VCaP (cell line): ENCODE data around the gene SPINK4.

Experiments used
- H3K27ac ChIP-seq: fragments of 450-650 bp; 2 replicates; pipeline ENCODE4 v1.5.1; 2017
- TF ChIP-seq, protein P1 (sequence below): fragments of 450-650 bp; conservative IDR thresholded peaks from 2 replicates; pipeline ENCODE4 v1.5.1; 2017; ENCODE audit warnings: mild to moderate bottlenecking, moderate library complexity

The SPINK4 gene

DNA sequence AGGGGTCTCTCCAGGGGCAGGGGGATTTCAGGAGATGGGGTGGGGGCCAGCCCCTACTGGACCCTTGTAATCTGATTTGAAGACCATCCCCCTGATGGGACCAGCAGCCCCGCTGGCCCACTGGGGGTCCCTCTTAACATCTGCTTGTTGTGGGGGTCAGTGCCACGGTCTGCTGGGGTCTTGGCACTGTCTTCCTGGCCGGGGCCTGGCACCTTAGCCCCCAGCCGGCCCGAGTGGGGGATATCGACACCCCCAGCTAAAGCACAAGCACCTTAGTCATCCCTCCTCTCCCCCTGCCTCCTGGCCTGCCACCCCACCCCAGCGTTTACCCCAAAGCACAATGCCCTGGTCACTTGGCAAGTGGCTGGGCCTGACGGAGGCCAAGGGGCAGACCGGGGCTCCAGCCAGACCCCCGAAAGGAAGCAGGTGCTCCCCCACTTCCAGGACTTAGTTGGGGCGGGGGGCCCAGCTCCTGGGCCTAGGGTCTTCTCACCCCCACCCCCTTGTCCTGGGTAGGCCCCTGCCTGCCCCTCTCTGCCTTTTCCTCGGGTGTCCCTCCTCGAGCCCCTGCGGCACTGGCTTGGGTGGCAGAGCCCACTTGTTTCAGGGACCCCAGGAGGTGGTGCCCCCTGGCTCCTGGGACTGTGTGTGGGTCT is 49.0 kb downstream of the SPINK4 start:
- H3K27ac ChIP-seq = peak overlapping the region; percentile 99
- TF ChIP-seq, protein P1, sequence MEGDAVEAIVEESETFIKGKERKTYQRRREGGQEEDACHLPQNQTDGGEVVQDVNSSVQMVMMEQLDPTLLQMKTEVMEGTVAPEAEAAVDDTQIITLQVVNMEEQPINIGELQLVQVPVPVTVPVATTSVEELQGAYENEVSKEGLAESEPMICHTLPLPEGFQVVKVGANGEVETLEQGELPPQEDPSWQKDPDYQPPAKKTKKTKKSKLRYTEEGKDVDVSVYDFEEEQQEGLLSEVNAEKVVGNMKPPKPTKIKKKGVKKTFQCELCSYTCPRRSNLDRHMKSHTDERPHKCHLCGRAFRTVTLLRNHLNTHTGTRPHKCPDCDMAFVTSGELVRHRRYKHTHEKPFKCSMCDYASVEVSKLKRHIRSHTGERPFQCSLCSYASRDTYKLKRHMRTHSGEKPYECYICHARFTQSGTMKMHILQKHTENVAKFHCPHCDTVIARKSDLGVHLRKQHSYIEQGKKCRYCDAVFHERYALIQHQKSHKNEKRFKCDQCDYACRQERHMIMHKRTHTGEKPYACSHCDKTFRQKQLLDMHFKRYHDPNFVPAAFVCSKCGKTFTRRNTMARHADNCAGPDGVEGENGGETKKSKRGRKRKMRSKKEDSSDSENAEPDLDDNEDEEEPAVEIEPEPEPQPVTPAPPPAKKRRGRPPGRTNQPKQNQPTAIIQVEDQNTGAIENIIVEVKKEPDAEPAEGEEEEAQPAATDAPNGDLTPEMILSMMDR = no peak

DNA sequence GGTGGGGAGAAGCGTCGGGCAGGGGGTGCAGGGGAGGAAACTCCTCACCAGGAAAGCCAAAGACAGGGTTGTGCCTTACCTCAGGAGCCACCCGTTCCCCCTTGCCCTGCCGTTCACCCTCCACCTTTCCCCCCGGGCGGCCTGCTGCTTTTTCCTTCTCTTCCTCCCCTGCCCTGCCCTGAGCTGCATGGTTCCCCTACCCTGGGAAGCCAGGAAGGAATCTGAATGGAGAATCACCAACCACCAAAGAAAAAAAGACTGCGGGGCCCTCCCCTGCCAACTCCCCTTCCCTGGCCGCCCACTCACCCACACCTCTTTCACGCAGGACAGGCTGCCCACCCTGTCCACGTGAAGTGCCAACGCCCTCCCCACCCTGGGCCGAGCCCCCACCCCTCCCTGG is 49.5 kb downstream of the SPINK4 start:
- H3K27ac ChIP-seq = peak overlapping the region; percentile 99
- TF ChIP-seq, protein P1 = no peak

DNA sequence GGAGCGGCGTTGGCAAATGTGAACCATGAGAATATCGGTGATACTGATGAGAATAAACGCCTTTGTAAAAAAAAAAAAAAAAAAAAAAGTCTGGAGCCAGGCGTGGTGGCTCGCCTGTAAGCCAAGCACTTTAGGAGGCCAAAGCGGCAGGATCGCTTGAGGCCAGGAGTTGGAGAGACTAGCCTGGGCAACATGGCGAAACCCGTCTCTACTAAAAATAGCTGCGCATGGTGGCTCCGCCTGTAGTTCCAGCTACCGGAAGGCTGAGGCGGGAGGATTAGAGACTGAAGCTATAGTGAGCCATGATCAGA is 49.9 kb downstream of the SPINK4 start:
- TF ChIP-seq, protein P1 = no peak
- peak overlapping the region; percentile 99 for H3K27ac ChIP-seq

DNA sequence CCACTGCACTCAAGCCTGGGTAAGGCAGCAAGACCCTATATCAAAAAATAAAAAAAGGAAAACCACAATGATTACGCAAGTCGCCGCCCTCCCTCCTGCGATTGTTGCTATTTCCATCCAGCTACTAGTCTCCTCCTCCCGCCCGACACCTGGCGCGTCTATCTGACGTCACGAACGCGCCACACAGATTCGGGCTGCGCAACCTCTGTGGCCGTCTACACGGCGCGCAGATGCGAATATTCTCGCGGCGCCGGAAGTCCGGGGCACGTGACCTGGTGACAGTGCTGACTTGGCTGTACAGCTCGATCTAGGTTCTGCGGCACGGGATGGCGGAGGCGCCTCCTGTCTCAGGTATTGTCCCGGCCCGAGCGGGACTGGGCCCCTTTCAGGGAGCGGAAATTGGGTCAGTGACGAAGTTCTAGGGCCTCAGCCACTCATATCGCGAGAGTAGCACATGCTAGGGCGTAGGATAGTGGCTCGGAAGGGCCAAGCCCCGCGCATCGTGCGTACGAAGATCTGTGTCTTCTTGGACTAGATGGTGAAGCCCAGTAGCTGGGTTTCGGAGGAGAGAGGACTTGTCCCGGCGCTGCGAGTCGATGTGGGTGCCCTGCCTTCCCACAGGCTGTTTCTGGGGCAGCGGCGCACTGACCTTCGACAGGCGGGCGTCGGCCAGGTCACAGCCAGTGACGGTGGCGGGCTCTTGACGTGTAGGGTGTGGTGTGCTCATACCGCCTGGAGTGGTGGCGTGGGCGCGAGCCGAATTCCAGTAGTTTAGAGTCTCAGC is 50.5 kb downstream of the SPINK4 start, which contains the start of gene NFX1:
TSS of gene NFX1 (plus strand) at position 270 of the 784 bp plus-strand sequence. CDS start at position 327, 57 bp downstream.
- TF ChIP-seq, protein P1 = no peak
- peak within 1 kb of the TSS; percentile 99 for H3K27ac ChIP-seq

DNA sequence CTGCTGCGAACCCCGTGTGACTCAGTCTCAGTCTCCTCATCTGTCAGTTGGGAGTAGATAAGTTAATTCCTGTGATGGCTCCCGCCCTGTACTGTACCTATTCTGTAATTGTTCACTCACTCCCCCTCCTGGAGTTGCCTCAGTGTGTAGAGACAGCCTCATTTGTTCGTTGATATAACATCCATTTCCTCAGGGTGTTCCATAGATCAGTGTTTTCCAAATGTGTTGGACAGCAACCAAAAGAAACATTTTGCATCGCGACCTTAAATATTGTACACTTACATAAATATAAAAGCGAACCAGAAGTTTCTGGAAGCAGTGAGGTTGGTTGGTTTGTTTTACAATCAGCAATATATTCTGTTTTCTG is 51.0 kb downstream of the SPINK4 start:
- H3K27ac ChIP-seq = peak overlapping the region; percentile 99
- TF ChIP-seq, protein P1 = no peak

DNA sequence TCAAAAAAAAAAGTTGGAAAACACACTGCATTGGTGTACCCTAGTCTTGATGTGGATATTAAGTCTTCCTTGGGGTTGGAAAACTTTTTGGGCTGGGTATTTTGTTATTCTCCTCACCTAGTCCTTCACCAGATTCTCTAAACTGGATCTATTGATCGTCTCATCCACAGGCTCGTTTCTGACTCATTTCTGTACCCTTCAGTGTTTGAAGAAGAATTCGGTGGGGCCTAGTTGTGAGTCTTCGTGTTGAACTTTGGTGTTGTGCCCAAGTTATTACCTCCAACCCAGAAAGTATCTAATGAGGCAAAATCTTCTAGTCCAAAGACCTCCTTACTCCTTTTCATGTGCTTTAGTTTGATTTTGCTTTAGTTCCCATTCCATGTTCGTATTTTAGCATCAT is 51.9 kb downstream of the SPINK4 start:
- TF ChIP-seq, protein P1 = no peak
- peak overlapping the region; percentile 99; the same call in 1 of the 2 replicates for H3K27ac ChIP-seq

DNA sequence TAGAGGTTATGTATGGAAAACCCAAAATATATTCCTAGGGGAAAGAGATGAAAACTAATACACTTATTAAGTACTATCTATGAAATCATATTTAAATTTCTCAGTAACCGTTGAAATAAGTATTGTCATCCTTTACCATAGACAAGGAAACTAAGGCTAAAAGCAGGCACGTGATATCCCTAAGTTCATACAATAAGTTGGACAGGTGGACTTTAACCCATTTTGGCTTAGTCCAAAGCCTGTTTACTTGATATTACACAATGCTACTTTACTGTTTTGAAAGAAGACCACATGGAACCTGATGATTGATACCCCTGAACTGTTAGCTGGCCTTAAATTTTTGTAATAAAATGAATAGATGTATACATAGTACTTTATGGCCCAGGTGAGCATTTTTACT is 53.8 kb downstream of the SPINK4 start:
- H3K27ac ChIP-seq = no peak overlapping the region
- TF ChIP-seq, protein P1 = no peak
